GM18951 (cell line): ENCODE measurements around the gene SPATA20.

Experiments used
- POLR2A ChIP-seq: IDR thresholded peaks from 4 replicates; pipeline ENCODE4 v1.6.1; 2011; ENCODE audit warnings: mild to moderate bottlenecking; ENCODE audit not compliant: insufficient read length, insufficient read depth; ENCODE audit errors: extremely low read depth
- in situ Hi-C: fragments of 300-500 bp; cut with MboI; formaldehyde crosslinking; loops from one replicate; pipeline ENCODE4 v1.12.0; 2022; ENCODE audit warnings: low sequenced_read_pairs, mixed read lengths, inconsistent platforms; ENCODE audit not compliant: unreplicated experiment

SPATA20 gene

GRCh38 chr17:50529849-50530248, 17.1 kb upstream of the SPATA20 start:
- in situ Hi-C loops, result no loop called here

GRCh38 chr17:50531428-50532025, 15.4 kb upstream of the SPATA20 start:
- in situ Hi-C loops, result no loop called here
- no peak for TF ChIP-seq POLR2A

More at GRCh38 chr17:50529849-50530248, 17.1 kb upstream of the SPATA20 start:
- TF ChIP-seq POLR2A, result no peak

DNA sequence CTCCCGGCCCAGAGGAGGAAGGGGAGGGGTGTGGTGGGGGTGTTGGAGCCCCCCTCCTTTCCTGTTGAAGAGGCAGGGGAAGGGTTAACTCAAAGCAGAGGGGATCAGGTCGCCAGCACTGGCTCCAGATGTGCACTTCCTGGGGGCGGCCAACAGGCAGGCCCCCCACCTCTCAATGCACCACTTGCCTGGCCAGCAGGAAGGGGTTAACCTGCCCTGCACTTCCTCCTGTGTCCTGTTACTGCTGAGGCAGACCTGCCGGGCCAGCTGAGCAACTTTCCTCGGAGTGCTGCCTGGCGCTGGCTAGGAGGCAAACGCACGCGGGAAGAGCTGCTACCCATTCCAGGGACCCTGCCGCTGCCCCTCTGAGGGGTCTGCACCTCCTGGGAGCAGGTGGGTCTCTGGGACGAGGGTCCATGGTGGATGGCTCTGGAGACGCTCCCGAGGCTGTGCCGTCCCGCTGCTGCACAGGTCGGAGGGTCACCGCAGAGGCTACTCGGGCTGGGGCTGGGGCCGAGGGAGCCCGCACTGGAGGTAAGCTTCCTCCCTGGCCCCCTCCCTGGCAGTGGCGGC, 14.4 kb upstream of the SPATA20 start, which contains the start of gene EPN3:
EPN3 (plus strand) TSS at position 284 of the 573 bp plus-strand sequence. CDS start 3,822 bp downstream, outside the sequence.
- in situ Hi-C loops, result no loop called here
- TF ChIP-seq POLR2A, result no peak

- TF ChIP-seq POLR2A, result no peak
- in situ Hi-C loops, result no loop called here
Measured at GRCh38 chr17:50533185-50533584, 13.8 kb upstream of the SPATA20 start.

DNA sequence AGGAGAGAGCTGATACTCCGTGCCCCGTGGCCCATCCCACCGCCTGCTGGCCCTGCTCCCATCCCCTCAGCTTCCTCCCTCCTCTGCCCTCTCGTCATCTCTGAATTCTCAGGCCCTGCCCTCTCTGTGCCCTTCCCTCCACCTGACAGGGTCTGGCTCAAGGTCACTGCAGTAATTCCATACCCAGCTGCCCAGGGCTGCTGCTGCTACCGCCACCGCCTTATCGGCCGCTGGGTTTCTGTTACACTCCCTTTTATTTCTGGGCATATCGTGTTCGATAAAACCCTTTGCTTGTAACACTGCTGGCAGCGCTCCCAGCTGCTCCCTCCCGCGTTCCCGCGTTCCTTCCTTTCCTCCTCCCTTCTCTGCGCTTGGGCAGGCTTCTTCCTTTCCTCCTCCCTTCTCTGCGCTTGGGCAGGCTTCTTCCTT, 13.2 kb upstream of the SPATA20 start:
- in situ Hi-C loops, result no loop called here
- no peak for TF ChIP-seq POLR2A

- no peak for TF ChIP-seq POLR2A
Measured at GRCh38 chr17:50534222-50534978, 12.6 kb upstream of the SPATA20 start.

GRCh38 chr17:50534979-50535326, 12.0 kb upstream of the SPATA20 start:
- in situ Hi-C loops, result no loop called here
- no peak for TF ChIP-seq POLR2A

More at GRCh38 chr17:50534222-50534978, 12.6 kb upstream of the SPATA20 start:
- in situ Hi-C loops, result no loop called here

DNA sequence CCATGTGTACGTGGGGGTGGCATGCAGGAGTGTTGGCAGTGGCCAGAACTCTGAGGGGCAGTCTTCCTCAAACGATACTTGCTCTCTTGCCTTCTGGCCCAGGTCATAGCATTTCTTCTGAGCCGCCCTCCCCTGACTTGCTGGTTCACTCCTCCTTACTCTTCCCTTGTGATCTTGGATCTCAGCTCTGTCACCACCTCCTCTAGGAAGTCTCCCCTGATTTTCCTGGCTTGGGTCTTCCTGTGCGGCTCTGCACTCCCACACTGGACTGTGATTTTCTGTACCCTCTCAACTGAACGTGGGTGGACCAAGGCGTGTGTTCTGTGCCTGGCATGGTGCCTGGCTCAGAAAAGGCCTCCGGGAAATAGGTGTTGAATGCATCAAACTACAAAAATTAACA, 11.6 kb upstream of the SPATA20 start:
- TF ChIP-seq POLR2A, result no peak
- in situ Hi-C loops, result no loop called here

DNA sequence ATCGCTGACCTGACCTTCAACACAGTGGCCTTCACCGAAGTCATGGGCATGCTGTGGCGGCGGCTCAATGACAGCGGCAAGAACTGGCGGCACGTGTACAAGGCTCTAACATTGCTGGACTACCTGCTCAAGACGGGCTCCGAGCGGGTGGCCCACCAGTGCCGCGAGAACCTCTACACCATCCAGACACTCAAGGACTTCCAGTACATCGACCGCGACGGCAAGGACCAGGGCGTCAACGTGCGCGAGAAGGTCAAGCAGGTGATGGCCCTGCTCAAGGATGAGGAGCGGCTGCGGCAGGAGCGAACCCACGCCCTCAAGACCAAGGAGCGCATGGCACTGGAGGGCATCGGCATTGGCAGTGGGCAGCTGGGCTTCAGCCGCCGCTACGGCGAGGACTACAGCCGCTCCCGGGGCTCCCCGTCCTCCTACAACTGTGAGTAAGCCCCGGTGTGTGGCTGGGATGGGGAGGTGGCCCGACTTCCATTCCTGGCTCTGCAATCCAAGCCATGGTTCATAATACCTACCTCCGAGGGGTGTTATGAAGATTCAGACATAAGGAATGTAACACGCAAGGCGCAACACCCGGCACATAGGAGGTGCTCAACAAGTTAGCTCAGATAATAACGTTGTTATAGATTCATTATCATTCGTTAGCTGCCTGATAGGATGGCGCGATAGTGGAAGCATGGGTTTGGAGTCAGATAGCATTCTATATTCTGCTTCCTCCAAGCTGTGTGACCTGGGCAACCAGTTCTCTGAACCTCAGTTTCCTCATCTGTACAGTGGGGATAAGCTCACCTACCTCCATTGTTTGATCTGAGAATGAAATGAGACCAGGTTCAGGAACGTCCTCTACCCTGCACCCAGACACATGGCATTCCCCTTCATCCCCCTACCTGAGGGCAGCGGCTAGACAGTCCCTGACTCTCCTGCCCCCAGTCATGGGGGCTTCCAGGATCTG, 10.0 kb upstream of the SPATA20 start:
- TF ChIP-seq POLR2A, result no peak
- in situ Hi-C loops, result no loop called here

DNA sequence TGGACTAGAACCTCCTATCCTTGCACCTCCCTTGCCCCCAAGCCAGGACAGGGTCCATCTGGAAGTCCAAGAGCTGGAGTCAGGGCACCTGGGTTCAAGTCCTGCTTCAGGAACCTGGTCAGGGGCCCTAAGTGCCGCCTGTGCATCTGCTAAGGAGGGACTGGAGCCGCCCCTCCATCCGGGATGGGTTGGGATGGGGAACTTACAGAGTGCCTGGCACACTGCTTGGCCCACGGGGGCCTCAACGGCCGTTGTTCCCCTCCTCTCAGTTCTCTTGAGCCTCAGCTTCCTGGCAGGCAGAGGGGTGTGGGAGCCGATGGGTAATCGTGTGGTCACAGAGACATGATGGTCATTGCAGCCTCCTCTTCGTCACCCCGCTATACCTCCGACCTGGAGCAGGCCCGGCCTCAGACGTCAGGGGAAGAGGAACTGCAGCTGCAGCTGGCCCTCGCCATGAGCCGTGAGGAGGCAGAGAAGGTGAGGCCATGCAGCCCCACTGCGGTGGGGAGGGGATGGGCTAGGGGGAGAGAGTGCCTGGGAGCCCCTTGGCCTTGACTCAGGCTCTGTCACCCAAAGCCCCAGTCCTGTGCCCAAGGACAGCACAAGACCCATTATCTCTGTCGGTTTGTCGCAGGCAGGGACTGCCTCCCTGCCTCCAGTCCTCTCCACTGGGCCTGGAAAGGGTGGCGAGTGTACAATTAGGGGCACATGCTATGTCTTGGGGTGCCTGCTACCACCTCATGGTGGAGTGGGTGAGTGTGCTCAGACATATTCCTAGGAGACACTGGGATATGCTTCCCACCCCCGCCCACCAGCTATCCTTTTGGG, 9.0 kb upstream of the SPATA20 start:
- in situ Hi-C loops, result no loop called here
- TF ChIP-seq POLR2A, result no peak

DNA sequence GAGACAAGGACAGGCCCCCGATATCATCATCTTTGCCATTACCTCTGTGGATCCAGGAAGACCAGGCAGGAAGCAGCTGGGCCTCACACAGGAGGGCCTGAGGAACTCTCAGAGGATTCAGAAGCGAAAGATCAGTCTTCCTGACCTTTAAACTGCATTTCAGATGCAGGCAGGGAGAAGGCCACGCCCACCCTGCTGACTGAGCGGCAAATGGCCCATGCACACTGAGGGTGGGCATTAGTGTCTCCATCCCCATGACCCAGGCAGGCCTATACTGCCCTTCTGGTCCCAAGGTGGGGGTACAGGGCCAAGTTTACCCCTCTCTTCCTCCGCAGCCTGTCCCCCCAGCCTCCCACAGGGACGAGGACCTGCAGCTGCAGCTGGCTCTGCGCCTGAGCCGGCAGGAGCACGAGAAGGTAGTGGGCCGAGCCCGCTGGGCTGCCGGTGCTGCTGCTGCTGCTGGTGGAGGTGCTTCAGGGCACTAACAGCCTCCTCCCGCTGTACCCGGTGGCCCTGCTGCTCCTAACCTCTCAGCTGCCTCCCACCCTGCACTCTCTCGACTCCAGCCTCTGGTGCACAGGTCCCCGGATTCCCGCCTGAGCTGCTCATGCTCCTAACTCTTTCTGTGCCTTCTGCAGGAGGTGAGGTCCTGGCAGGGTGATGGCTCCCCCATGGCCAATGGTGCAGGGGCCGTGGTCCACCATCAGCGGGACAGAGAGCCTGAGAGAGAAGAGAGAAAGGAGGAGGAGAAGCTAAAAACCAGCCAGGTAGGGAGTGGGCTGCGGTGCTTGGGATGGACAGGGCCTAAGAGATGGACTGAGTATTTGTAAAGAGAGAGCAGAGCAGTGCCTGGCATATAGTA, 8.2 kb upstream of the SPATA20 start:
- no peak for TF ChIP-seq POLR2A
- in situ Hi-C loops, result no loop called here

GRCh38 chr17:50539762-50540559, 7.0 kb upstream of the SPATA20 start:
- TF ChIP-seq POLR2A, result no peak
- in situ Hi-C loops, result no loop called here
